Activated CD4-positive, alpha-beta T cell treated with anti-CD3 and anti-CD28 coated beads, Interleukin-2, amount 10 ng/mL, durations not matched to agents 7 days and 5 days (primary cell): ENCODE results near the gene RHBG. TPM values are rescaled to one million over a fixed set of nuclear protein-coding genes. Genes with fewer than 3 reads are reported as not detected.
A peak's percentile ranks its signal among the peaks of the same experiment; 100 is the strongest.
"Not testable (repeated sequence)": the region's sequence is repeated elsewhere in the genome, so short reads cannot be mapped to it uniquely, and the experiment has no call there.

Source experiments
- CTCF ChIA-PET: fragments of 350-600 bp; sonication (Branson Sonifier 250); formaldehyde crosslinking; loops from one replicate; lab custom pipeline; 2021; ENCODE audit warnings: antibody characterized with exemption; lab: Charles Lee
- POLR2A ChIA-PET: fragments of 350-600 bp; sonication (Branson Sonifier 250); formaldehyde crosslinking; loops from one replicate; lab custom pipeline; 2021; ENCODE audit warnings: antibody characterized with exemption; lab: Charles Lee
- DNase-seq: peaks from one replicate; pipeline ENCODE4 v3.0.0-alpha.2; 2020
- H3K27ac Mint-ChIP-seq: one replicate; pipeline ENCODE4 v1.8.0; 2021; ENCODE audit warnings: mild to moderate bottlenecking, moderate library complexity, mixed read lengths
- H3K27me3 Mint-ChIP-seq: one replicate; pipeline ENCODE4 v1.8.0; 2021; ENCODE audit warnings: mixed read lengths
- H3K36me3 Mint-ChIP-seq: one replicate; pipeline ENCODE4 v1.8.0; 2021; ENCODE audit warnings: low read depth, mixed read lengths
- H3K4me1 Mint-ChIP-seq: one replicate; pipeline ENCODE4 v1.8.0; 2021; ENCODE audit warnings: mixed read lengths
- H3K4me3 Mint-ChIP-seq: one replicate; pipeline ENCODE4 v1.8.0; 2021; ENCODE audit warnings: mild to moderate bottlenecking, moderate library complexity, mixed read lengths
- H3K9me3 Mint-ChIP-seq: one replicate; pipeline ENCODE4 v1.8.0; 2021; ENCODE audit warnings: mixed read lengths
- total RNA-seq, 2 experiments: library from RNA; stranded (reverse); gene quantifications; one replicate each; pipeline ENCODE4 v1.2.3, GENCODE V29; 2021

The RHBG gene, protein sequence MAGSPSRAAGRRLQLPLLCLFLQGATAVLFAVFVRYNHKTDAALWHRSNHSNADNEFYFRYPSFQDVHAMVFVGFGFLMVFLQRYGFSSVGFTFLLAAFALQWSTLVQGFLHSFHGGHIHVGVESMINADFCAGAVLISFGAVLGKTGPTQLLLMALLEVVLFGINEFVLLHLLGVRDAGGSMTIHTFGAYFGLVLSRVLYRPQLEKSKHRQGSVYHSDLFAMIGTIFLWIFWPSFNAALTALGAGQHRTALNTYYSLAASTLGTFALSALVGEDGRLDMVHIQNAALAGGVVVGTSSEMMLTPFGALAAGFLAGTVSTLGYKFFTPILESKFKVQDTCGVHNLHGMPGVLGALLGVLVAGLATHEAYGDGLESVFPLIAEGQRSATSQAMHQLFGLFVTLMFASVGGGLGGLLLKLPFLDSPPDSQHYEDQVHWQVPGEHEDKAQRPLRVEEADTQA
- total RNA-seq, result not detected

DNA sequence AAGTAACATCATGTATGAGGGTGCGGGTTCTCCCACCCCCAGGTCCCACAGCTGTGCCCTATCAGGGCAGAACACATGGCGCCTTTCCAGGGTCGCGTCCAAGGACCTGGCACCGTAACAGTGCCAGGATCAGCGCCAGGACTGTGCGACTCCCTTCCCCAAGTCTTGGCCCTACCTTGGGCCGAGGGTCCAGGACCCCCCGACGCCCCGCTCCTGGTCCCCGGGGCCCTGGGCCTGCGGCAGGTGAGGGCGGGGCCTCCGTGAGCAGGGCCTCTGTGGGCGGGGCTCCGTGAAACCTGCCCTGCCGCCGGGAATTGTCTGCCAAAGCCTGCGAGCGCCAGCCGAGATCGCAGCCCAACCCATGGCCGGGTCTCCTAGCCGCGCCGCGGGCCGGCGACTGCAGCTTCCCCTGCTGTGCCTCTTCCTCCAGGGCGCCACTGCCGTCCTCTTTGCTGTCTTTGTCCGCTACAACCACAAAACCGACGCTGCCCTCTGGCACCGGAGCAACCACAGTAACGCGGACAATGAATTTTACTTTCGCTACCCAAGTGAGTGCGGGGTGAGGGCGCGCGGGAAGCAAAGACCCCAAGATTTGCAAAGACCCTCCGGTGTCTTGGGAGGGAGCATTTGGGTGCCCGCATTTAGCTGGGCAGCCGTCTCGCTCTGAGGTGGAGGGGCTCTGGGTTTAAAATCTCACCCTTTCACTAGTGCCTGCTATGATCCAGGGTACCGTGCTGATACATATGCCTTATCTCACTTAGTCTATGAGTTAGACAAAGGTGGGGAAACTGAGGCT, at the start of gene RHBG:
TSS of gene RHBG (plus strand) at position 323 of the 796 bp plus-strand sequence. CDS start at position 362, 39 bp downstream.
- H3K36me3 Mint-ChIP-seq, result no peaks in the 10 kb centered on the region
- no peaks in the 10 kb centered on the region for H3K9me3 Mint-ChIP-seq
- peak within 1 kb of the TSS; percentile 35 for H3K4me3 Mint-ChIP-seq
- ChIA-PET CTCF (interaction anchor here (0.6 to 1.2 kb wide), 2 partner anchors 11 to 55 kb away, joined by 3 to 6 read pairs; no protein-coding TSS in a partner anchor), POLR2A (no interaction called here)
- H3K27ac Mint-ChIP-seq, result no peak within 1 kb of the TSS
- DNase-seq, result no peak
- no peaks in the 10 kb centered on the region for H3K4me1 Mint-ChIP-seq
- H3K27me3 Mint-ChIP-seq, result peaks cover 56% of the 10 kb centered on the region

DNA sequence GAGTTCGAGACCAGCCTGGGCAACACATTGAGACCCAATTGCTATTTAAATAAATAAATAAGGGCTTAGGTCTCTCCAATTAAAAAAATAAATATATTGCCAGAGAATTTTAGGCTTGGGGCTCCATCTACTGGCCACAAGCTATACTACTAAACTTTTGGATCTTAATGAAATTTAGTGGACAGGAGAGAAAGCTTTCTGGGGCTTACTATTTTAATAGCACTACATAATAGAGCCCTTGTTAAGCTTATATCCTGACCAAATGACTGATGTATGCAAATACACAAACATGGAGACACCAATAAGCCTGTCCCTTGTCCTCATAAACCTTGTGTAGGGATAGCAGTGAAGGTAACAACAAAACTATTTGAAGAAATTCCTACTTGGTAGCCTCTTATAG, 49.3 kb upstream of the RHBG start:
- CTCF ChIA-PET, result interaction anchor here (0.6 to 1.9 kb wide), 16 partner anchors 9 to 190 kb away, joined by 3 to 8 read pairs (median 4); partner anchors contain the start of gene CCT3
- H3K9me3 Mint-ChIP-seq, result no peaks in the 10 kb centered on the region
- no peak overlapping the region for H3K4me3 Mint-ChIP-seq
- peaks cover 43% of the 10 kb centered on the region for H3K36me3 Mint-ChIP-seq
- H3K27me3 Mint-ChIP-seq, result no peaks in the 10 kb centered on the region
- H3K4me1 Mint-ChIP-seq, result no peaks in the 10 kb centered on the region
- no peak overlapping the region for H3K27ac Mint-ChIP-seq
- DNase-seq, result peak; percentile 43
- POLR2A ChIA-PET, result no interaction called here

DNA sequence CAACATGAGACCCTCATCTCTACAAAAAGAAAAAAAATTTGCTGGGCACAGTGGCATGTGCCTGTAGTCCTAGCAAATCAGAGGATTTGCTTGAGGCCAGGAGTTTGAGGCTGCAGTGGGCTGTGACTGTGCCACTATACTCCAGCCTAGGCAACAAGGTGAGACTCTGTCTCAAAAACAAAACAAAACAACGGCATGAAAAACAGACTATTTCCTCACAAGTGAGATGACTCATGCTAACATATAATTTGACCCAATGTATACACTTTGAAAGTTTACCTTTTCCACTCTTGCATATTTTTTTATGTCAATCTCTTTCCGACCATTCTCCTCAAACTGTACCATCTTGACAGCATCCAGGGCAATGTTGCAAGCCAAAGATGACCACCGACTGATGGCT, 48.5 kb upstream of the RHBG start:
- CTCF ChIA-PET, result no interaction called here
- POLR2A ChIA-PET, result no interaction called here
- Mint-ChIP-seq H3K4me1 (no peaks in the 10 kb centered on the region), H3K27ac (no peak overlapping the region), H3K9me3 (no peaks in the 10 kb centered on the region), H3K4me3 (no peak overlapping the region), H3K27me3 (no peaks in the 10 kb centered on the region), H3K36me3 (peaks cover 49% of the 10 kb centered on the region)
- DNase-seq, result no peak

DNA sequence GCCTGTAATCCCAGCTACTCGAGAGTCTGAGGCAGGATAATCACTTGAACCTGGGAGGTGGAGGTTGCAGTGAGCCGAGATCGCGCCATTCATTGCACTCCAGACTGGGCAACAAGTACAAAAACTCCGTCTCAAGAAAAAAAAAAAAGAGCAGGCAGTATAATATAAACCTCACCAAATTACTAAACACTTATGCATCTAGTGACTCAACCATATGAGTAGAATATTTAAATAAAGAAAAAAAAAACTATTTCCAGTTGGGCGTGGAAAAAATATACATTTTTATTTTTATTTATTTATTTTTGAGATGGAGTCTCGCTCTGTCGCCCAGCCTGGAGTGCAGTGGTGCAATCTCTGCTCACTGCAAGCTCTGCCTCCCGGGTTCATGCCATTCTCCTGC, 45.8 kb upstream of the RHBG start:
- H3K9me3 Mint-ChIP-seq, H3K4me3 Mint-ChIP-seq, H3K27me3 Mint-ChIP-seq, H3K4me1 Mint-ChIP-seq, H3K27ac Mint-ChIP-seq, POLR2A ChIA-PET, DNase-seq: not testable (repeated sequence)
- CTCF ChIA-PET, result interaction anchor here (0.6 to 1.2 kb wide), 3 partner anchors 10 to 98 kb away, joined by 3 to 6 read pairs (median 3); no protein-coding TSS in a partner anchor
- H3K36me3 Mint-ChIP-seq, result peaks cover 36% of the 10 kb centered on the region

DNA sequence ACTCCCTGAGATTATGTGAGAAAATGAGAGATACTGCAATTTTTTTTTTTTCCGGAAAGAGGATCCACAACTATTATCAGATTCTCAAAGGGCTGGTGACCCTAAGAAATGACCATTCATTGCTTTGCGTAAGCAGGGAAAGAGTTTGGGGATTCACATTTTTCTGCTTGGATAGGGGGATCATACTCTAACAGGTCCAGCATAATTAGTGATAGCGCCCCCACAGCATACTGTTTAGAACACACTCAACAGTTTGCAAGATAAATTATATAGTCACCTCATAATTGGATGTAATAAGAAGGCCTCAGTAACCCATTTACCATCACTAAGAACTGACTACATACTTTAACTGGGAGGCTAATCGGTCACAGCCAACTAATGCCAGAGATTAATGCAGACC, 32.8 kb upstream of the RHBG start:
- no peak for DNase-seq
- CTCF ChIA-PET, result interaction anchor here (0.6 to 0.8 kb wide), 5 partner anchors 94 to 747 kb away, joined by 3 to 4 read pairs (median 4); partner anchors contain the start of gene BGLAP
- H3K27me3 Mint-ChIP-seq, result no peaks in the 10 kb centered on the region
- no peaks in the 10 kb centered on the region for H3K9me3 Mint-ChIP-seq
- peaks cover 47% of the 10 kb centered on the region for H3K36me3 Mint-ChIP-seq
- peaks cover 30% of the 10 kb centered on the region for H3K4me1 Mint-ChIP-seq
- peak overlapping the region; percentile 92 for H3K27ac Mint-ChIP-seq
- H3K4me3 Mint-ChIP-seq, result peak overlapping the region; percentile 96
- POLR2A ChIA-PET, result no interaction called here

DNA sequence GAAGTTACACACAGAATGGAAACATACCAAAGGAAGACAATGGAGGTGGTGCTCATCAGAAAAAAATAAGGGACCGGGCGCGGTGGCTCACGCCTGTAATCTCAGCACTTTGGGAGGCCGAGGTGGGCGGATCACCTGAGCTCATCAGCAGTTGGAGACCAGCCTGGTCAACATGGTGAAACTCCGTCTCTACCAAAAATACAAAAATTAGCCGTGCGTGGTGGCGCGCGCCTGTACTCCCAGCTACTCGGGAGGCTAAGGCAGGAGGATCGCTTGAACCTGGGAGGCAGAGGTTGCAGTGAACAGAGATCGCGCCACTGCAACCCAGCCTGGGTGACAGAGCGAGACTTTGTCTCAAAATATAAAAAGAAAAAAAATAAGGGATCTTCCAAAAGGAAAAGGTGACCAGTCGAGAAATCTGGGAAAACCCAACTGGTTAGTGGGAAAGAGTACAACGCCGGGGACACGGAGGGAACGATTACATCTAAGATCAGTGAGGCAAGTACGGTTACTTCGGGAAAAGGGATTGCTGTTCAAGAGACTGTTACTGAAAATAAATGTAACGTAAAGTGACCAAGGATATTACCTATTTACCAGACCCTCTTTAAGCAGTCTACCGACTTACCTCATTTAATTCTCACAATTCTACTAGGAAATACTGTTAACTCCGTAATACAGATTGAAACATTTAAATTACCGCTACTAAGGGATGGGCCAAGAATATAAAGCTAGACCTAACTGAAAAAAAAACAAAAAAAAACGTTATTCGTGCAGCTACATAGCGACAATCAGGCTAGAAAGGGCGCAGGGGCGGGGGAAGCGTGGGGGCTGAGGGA, 31.7 kb upstream of the RHBG start:
- POLR2A ChIA-PET, result no interaction called here
- no peaks in the 10 kb centered on the region for H3K27me3 Mint-ChIP-seq
- no peak for DNase-seq
- peak overlapping the region; percentile 96 for H3K4me3 Mint-ChIP-seq
- H3K27ac Mint-ChIP-seq, result peak overlapping the region; percentile 92
- H3K9me3 Mint-ChIP-seq, result no peaks in the 10 kb centered on the region
- CTCF ChIA-PET, result interaction anchor here (0.6 to 1.1 kb wide), 5 partner anchors 17 to 1308 kb away, joined by 3 to 5 read pairs (median 3); partner anchors contain the start of gene SMG5
- peaks cover 30% of the 10 kb centered on the region for H3K4me1 Mint-ChIP-seq
- peaks cover 43% of the 10 kb centered on the region for H3K36me3 Mint-ChIP-seq

DNA sequence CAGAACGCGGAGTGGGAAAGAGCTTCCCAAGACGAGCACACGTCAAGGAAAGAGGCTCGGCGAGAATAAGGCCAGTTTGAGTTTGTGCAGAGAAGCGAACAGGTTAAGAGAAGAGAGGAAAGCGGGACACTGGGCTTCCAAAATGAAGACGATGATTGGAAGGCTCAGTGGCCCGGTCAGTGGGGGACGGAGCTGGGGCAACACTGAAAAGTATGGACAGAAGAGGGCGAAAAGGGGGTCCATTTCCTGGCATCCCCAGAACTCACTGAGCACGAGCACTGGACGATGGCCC, 31.2 kb upstream of the RHBG start:
- no peaks in the 10 kb centered on the region for H3K9me3 Mint-ChIP-seq
- H3K27ac Mint-ChIP-seq, result peak overlapping the region; percentile 92
- H3K27me3 Mint-ChIP-seq, result no peaks in the 10 kb centered on the region
- no peak for DNase-seq
- peaks cover 40% of the 10 kb centered on the region for H3K36me3 Mint-ChIP-seq
- peak overlapping the region; percentile 96 for H3K4me3 Mint-ChIP-seq
- ChIA-PET CTCF (interaction anchor here (0.6 to 1.1 kb wide), 5 partner anchors 18 to 110 kb away, joined by 3 to 5 read pairs (median 3); partner anchors contain the start of gene SMG5), POLR2A (no interaction called here)
- peaks cover 30% of the 10 kb centered on the region for H3K4me1 Mint-ChIP-seq

DNA sequence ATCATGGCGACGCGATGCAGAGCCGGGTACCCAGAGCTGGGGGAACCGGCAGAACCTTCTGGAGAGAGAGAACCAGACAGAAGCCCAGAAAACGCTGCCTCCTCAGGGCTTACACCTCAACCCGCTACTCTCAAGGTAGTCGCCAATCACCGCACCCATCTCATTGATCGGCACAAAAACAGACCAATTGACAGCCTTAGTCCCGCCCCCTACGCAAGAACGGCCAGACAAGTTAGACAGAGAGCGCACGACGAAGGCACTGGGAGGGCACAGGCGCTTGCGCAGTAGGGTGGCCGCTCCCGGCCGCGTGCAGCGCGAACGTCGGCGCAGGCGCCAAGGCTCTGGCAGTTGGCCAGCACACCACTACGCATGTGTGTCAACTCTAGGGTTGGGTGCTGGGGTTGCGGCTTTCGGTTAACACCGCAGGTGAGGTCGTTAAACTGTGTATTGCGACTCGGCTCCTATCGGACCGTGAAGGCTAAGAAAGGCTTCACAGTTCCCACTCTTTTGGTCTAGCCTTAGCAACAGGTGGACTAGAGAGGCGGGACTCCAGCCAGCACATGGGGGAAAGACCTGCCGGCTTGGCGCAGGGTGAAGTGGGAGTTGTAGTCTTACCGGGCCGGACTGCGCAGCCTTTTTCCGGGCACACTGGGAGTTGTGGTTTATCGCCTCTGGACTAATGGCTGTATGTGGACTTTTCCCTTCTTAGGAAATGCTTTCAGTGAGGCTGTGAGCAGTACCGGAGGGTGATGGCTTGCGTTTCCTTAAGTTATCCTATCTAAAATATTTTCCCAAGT, 30.6 kb upstream of the RHBG start, which contains the start of the genes CCT3 and TSACC:
TSS of gene CCT3 (minus strand) at position 113 of the 797 bp plus-strand sequence. CDS start at position 5, 108 bp downstream.
TSS of gene TSACC (plus strand) at position 347 of the 797 bp plus-strand sequence. CDS start 1,232 bp downstream, outside the sequence.
- POLR2A ChIA-PET, result no interaction called here

DNA sequence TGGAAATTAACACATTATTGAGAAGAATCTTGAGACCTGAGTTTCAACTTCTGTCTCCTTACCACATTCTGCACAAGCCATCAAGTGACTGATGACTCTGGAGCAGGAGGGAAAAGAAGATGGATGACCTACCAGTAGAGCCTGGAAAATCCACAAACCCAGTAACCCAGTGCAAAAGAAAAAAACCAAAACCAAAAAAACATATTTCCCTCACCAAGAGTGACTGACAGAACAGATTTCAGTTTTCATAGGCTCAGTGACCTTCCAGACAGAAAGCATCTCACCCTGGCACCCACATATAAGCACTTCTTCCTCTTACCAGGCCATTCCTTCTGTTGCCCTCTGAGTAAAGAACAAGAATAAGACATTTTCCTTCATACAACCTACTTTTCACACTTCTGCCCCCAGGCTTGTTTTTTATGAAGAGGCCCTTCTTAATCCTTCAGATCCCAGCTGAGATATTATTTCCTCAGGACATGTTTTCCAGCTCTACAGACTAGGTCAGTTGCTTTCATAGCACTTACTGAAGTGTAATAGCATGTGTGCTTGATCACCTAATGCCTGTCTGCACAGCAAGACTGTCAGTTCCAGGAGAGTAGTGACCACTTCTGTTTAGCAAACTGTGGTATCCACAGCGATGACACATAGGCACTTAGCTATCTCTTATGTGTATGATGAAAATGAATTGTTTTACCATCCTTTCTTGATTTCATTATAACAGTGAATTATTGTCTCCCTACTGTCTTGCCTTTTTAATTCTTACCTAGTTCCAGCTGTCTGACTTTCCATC, 26.6 kb upstream of the RHBG start:
- Mint-ChIP-seq H3K9me3 (no peaks in the 10 kb centered on the region), H3K4me1 (peaks cover 7% of the 10 kb centered on the region), H3K4me3 (no peak overlapping the region), H3K36me3 (peaks cover 3% of the 10 kb centered on the region), H3K27ac (no peak overlapping the region), H3K27me3 (peaks cover 13% of the 10 kb centered on the region)
- POLR2A ChIA-PET, result no interaction called here
- no peak for DNase-seq
- CTCF ChIA-PET, result interaction anchor here (0.8 to 0.9 kb wide), 2 partner anchors 43 to 276 kb away, joined by 3 read pairs; no protein-coding TSS in a partner anchor

More for the DNA sequence above, 30.6 kb upstream of the RHBG start, which contains the start of the genes CCT3 and TSACC:
- H3K4me3 Mint-ChIP-seq, result peak within 1 kb of the TSS; percentile 96
- H3K9me3 Mint-ChIP-seq, result no peaks in the 10 kb centered on the region
- CTCF ChIA-PET, result interaction anchor here (0.6 to 1.1 kb wide), 4 partner anchors 19 to 110 kb away, joined by 3 to 5 read pairs (median 3); partner anchors contain the start of gene SMG5
- peaks cover 37% of the 10 kb centered on the region for H3K36me3 Mint-ChIP-seq
- H3K27ac Mint-ChIP-seq, result peak within 1 kb of the TSS; percentile 92
- peaks cover 1% of the 10 kb centered on the region for H3K27me3 Mint-ChIP-seq
- H3K4me1 Mint-ChIP-seq, result peaks cover 30% of the 10 kb centered on the region
- DNase-seq, result peak; percentile 99

DNA sequence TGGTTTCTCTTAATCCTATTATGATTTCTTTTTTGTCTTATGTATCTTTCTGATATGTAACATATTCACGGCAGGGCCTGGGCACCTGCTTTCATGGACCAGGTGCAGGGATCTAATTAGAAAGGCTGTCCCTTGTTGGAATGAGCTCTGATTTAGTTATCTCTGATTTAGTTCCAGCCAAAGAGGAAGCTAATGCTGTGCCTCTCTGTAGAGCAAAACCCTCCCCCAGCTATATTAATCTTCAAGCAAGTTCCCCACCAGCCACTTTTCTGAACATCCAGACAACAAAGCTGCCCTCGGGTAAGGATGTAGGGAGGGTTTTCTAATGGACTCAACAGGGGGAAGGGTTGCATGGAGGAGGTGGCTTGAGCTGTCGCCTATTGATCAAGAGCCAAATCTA, 24.6 kb upstream of the RHBG start:
- Mint-ChIP-seq H3K9me3 (no peaks in the 10 kb centered on the region), H3K4me3 (no peak overlapping the region), H3K27ac (no peak overlapping the region), H3K36me3 (no peaks in the 10 kb centered on the region), H3K4me1 (peaks cover under 1% of the 10 kb centered on the region), H3K27me3 (peaks cover 20% of the 10 kb centered on the region)
- ChIA-PET CTCF (interaction anchor here (0.7 to 1.3 kb wide), 4 partner anchors 12 to 102 kb away, joined by 3 to 5 read pairs (median 4); no protein-coding TSS in a partner anchor), POLR2A (no interaction called here)
- DNase-seq, result no peak
